Neural progenitor cell (in vitro differentiated cells): Measurements from ENCODE around the gene ARHGAP20. TPM values are rescaled to one million over a fixed set of nuclear protein-coding genes. Genes with fewer than 3 reads are reported as not detected.

Experiments used
- DNase-seq: peaks from one replicate; pipeline ENCODE4 v3.0.0-alpha.2; 2016; ENCODE audit warnings: low spot score
- H2AFZ ChIP-seq: fragments of 200-600 bp; sonication (generic); replicated peaks from 2 replicates; pipeline ENCODE4 v1.6.1; 2016; ENCODE audit warnings: antibody characterized with exemption
- H3F3A ChIP-seq: fragments of 200-600 bp; sonication (generic); 2 replicates; pipeline ENCODE4 v1.6.1; 2016; ENCODE audit warnings: antibody characterized with exemption, low read depth
- H3K27ac ChIP-seq: fragments of 200-600 bp; sonication (generic); 2 replicates; pipeline ENCODE4 v1.5.1; 2016; ENCODE audit warnings: mild to moderate bottlenecking
- H3K27me3 ChIP-seq: fragments of 200-600 bp; sonication (generic); 2 replicates; pipeline ENCODE4 v1.6.1; 2016; ENCODE audit warnings: mild to moderate bottlenecking, moderate library complexity
- H3K36me3 ChIP-seq: fragments of 200-600 bp; sonication (generic); 2 replicates; pipeline ENCODE4 v1.5.1; 2016
- H3K4me1 ChIP-seq: fragments of 200-600 bp; sonication (generic); 2 replicates; pipeline ENCODE4 v1.6.1; 2016; ENCODE audit warnings: mixed run types
- H3K4me2 ChIP-seq: fragments of 200-600 bp; sonication (generic); 2 replicates; pipeline ENCODE4 v1.6.1; 2016
- H3K4me3 ChIP-seq: fragments of 200-600 bp; sonication (generic); 2 replicates; pipeline ENCODE4 v1.5.1; 2016
- H3K79me2 ChIP-seq: fragments of 200-600 bp; sonication (generic); 2 replicates; pipeline ENCODE4 v1.6.1; 2016; ENCODE audit warnings: low read depth
- H3K9ac ChIP-seq: fragments of 200-600 bp; sonication (generic); 2 replicates; pipeline ENCODE4 v1.6.1; 2016
- H3K9me3 ChIP-seq: fragments of 200-600 bp; sonication (generic); 2 replicates; pipeline ENCODE4 v1.5.1; 2016; ENCODE audit warnings: low read depth
- H4K20me1 ChIP-seq: fragments of 200-600 bp; sonication (generic); 2 replicates; pipeline ENCODE4 v1.6.1; 2016; ENCODE audit warnings: low read depth
- H3K27ac Mint-ChIP-seq: 3 replicates; pipeline ENCODE4 v1.8.0; 2021; ENCODE audit warnings: mixed read lengths
- H3K27me3 Mint-ChIP-seq: 2 replicates; pipeline ENCODE4 v1.8.0; 2022; ENCODE audit warnings: low read depth, mild to moderate bottlenecking, inconsistent platforms, moderate library complexity, mixed read lengths; ENCODE audit not compliant: insufficient read depth
- H3K36me3 Mint-ChIP-seq: 3 replicates; pipeline ENCODE4 v1.8.0; 2021; ENCODE audit warnings: mixed read lengths
- H3K4me1 Mint-ChIP-seq: 3 replicates; pipeline ENCODE4 v1.8.0; 2021; ENCODE audit warnings: mixed read lengths
- H3K4me3 Mint-ChIP-seq: 3 replicates; pipeline ENCODE4 v1.8.0; 2021; ENCODE audit warnings: mild to moderate bottlenecking, moderate library complexity, mixed read lengths
- H3K9me3 Mint-ChIP-seq: 3 replicates; pipeline ENCODE4 v1.8.0; 2020; ENCODE audit warnings: mixed read lengths
- CTCF ChIP-seq: fragments of 200-600 bp; sonication (generic); IDR thresholded peaks from 2 replicates; pipeline ENCODE4 v1.5.1; 2017; ENCODE audit warnings: antibody characterized with exemption, mild to moderate bottlenecking
- EZH2 ChIP-seq: fragments of 200-600 bp; sonication (generic); IDR thresholded peaks from 2 replicates; pipeline ENCODE4 v1.6.1; 2017; ENCODE audit warnings: antibody characterized with exemption, mild to moderate bottlenecking, moderate library complexity
- EZH2phosphoT487 ChIP-seq: fragments of 200-600 bp; sonication (generic); IDR thresholded peaks from 2 replicates; pipeline ENCODE4 v1.6.1; 2017; ENCODE audit warnings: antibody characterized with exemption
- total RNA-seq: library from RNA; depleted of rRNA; stranded (reverse); fragments of >200 nt; gene quantifications from 2 replicates; pipeline ENCODE4 v1.2.3, GENCODE V29; 2015; ENCODE audit warnings: low replicate concordance

ARHGAP20 gene
- total RNA-seq, 1 donor from 2014 or later, result not detected

- no peaks in the 10 kb centered on the region for H3K9me3 Mint-ChIP-seq
- Histone ChIP-seq H3K4me1 (no peaks in the 10 kb centered on the region), H3K4me3 (no peak overlapping the region), H4K20me1 (no peaks in the 10 kb centered on the region), H3K9ac (no peak overlapping the region), H3K27ac (no peak overlapping the region), H3K9me3 (no peaks in the 10 kb centered on the region), H3K36me3 (no peaks in the 10 kb centered on the region), H3K79me2 (no peaks in the 10 kb centered on the region), H3F3A (no peaks in the 10 kb centered on the region), H3K4me2 (no peak overlapping the region), H3K27me3 (no peaks in the 10 kb centered on the region), H2AFZ (no peak overlapping the region)
- TF ChIP-seq CTCF (no peak), EZH2phosphoT487 (no peak), EZH2 (no peak)
- H3K27ac Mint-ChIP-seq, result no peak overlapping the region
- H3K27me3 Mint-ChIP-seq, result no peaks in the 10 kb centered on the region
- no peaks in the 10 kb centered on the region for H3K36me3 Mint-ChIP-seq
- no peak overlapping the region for H3K4me3 Mint-ChIP-seq
- no peak for DNase-seq
- no peaks in the 10 kb centered on the region for H3K4me1 Mint-ChIP-seq
These were observed 141.0 kb downstream of the ARHGAP20 start for GRCh38 chr11:110571081-110571720.

- Mint-ChIP-seq H3K9me3 (no peaks in the 10 kb centered on the region), H3K27ac (no peak overlapping the region), H3K4me1 (peaks cover 15% of the 10 kb centered on the region), H3K36me3 (no peaks in the 10 kb centered on the region), H3K4me3 (no peak overlapping the region), H3K27me3 (peaks cover 4% of the 10 kb centered on the region)
- no peaks in the 10 kb centered on the region for H3F3A ChIP-seq
- no peak overlapping the region for H3K27ac ChIP-seq
- H3K9ac ChIP-seq, result no peak overlapping the region
- H3K4me2 ChIP-seq, result no peak overlapping the region
- H3K4me1 ChIP-seq, result peaks cover 7% of the 10 kb centered on the region
- no peaks in the 10 kb centered on the region for H3K36me3 ChIP-seq
- H3K79me2 ChIP-seq, result no peaks in the 10 kb centered on the region
- H4K20me1 ChIP-seq, result no peaks in the 10 kb centered on the region
- H2AFZ ChIP-seq, result no peak overlapping the region
- no peaks in the 10 kb centered on the region for H3K9me3 ChIP-seq
- no peak overlapping the region for H3K4me3 ChIP-seq
- DNase-seq, result no peak
- no peaks in the 10 kb centered on the region for H3K27me3 ChIP-seq
- TF ChIP-seq EZH2phosphoT487, result no peak
- TF ChIP-seq CTCF, result no peak
- TF ChIP-seq EZH2, result no peak
These were observed 145.7 kb downstream of the ARHGAP20 start for GRCh38 chr11:110566577-110566976.

- no peaks in the 10 kb centered on the region for H3K27me3 ChIP-seq
These were observed 146.6 kb downstream of the ARHGAP20 start for GRCh38 chr11:110565357-110566336.

More at GRCh38 chr11:110565357-110566336, 146.6 kb downstream of the ARHGAP20 start:
- Histone ChIP-seq H3K4me2 (no peak overlapping the region), H3K9me3 (no peaks in the 10 kb centered on the region), H3K27ac (no peak overlapping the region), H3K79me2 (no peaks in the 10 kb centered on the region), H3K4me3 (no peak overlapping the region), H3F3A (no peaks in the 10 kb centered on the region), H4K20me1 (no peaks in the 10 kb centered on the region), H3K36me3 (no peaks in the 10 kb centered on the region), H2AFZ (no peak overlapping the region), H3K9ac (no peak overlapping the region), H3K4me1 (peaks cover 7% of the 10 kb centered on the region)
- H3K27ac Mint-ChIP-seq, result peak overlapping the region; percentile 81
- TF ChIP-seq EZH2 (no peak), EZH2phosphoT487 (no peak), CTCF (no peak)
- H3K4me1 Mint-ChIP-seq, result peaks cover 15% of the 10 kb centered on the region
- H3K36me3 Mint-ChIP-seq, result no peaks in the 10 kb centered on the region
- no peak overlapping the region for H3K4me3 Mint-ChIP-seq
- peaks cover 7% of the 10 kb centered on the region for H3K27me3 Mint-ChIP-seq
- no peaks in the 10 kb centered on the region for H3K9me3 Mint-ChIP-seq
- peak; percentile 40 for DNase-seq
